ENCODE data around the gene KCNJ1.

KCNJ1 gene

GRCh38 chr11:128882451-128882850, 15.4 kb upstream of the KCNJ1 start:
- Histone ChIP-seq H3K18ac (ENCODE audit: low read length) (no peak overlapping the region), H3K4me3 (ENCODE audit: low read length) (no peak overlapping the region), H3K36me3 (ENCODE audit: control insufficient read depth, insufficient read depth, low read length) (no peaks in the 10 kb centered on the region), H3K23ac (ENCODE audit: low read length) (no peak overlapping the region), H4K8ac (ENCODE audit: low read depth, low read length) (no peak overlapping the region), H3K9ac (ENCODE audit: low read length) (no peak overlapping the region), H2BK5ac (ENCODE audit: low read length) (no peak overlapping the region), H2BK15ac (replicated peaks; ENCODE audit: low read depth) (no peak overlapping the region), H3K79me2 (ENCODE audit: control insufficient read depth, insufficient read depth, low read length) (no peaks in the 10 kb centered on the region), H3K4me1 (ENCODE audit: control insufficient read depth, low read depth, low read length) (no peaks in the 10 kb centered on the region), H4K5ac (ENCODE audit: low read length) (no peak overlapping the region), H3K56ac (ENCODE audit: low read length) (no peak overlapping the region), H3K79me1 (ENCODE audit: low read length) (no peaks in the 10 kb centered on the region), H3K27me3 (ENCODE audit: insufficient read depth, low read length, poor library complexity) (no peaks in the 10 kb centered on the region), H3K27ac (ENCODE audit: low read depth, low read length) (no peak overlapping the region), H3K4ac (ENCODE audit: low read depth, low read length) (no peak overlapping the region), H2BK120ac (ENCODE audit: low read depth, low read length) (no peak overlapping the region), H3K4me2 (ENCODE audit: low read length) (no peak overlapping the region), H2AK5ac (ENCODE audit: low read length) (no peak overlapping the region)
- DNase-seq, result no peak
- no CpG with 5 or more reads among the region's 5 CpGs for WGBS (ENCODE audit: extremely low coverage, insufficient coverage, low lambda C conversion rate)

GRCh38 chr11:128881221-128881620, 14.1 kb upstream of the KCNJ1 start:
- Histone ChIP-seq H3K4me1 (ENCODE audit: control insufficient read depth, low read depth, low read length) (no peaks in the 10 kb centered on the region), H3K4me3 (ENCODE audit: low read length) (no peak overlapping the region), H2BK15ac (replicated peaks; ENCODE audit: low read depth) (no peak overlapping the region), H3K36me3 (ENCODE audit: control insufficient read depth, insufficient read depth, low read length) (no peaks in the 10 kb centered on the region), H3K9ac (ENCODE audit: low read length) (no peak overlapping the region), H3K27ac (ENCODE audit: low read depth, low read length) (no peak overlapping the region), H3K79me2 (ENCODE audit: control insufficient read depth, insufficient read depth, low read length) (no peaks in the 10 kb centered on the region), H2BK120ac (ENCODE audit: low read depth, low read length) (no peak overlapping the region), H3K27me3 (ENCODE audit: insufficient read depth, low read length, poor library complexity) (no peaks in the 10 kb centered on the region), H3K4ac (ENCODE audit: low read depth, low read length) (no peak overlapping the region), H3K4me2 (ENCODE audit: low read length) (no peak overlapping the region), H3K56ac (ENCODE audit: low read length) (no peak overlapping the region), H3K18ac (ENCODE audit: low read length) (no peak overlapping the region), H3K79me1 (ENCODE audit: low read length) (no peaks in the 10 kb centered on the region), H3K23ac (ENCODE audit: low read length) (no peak overlapping the region), H2AK5ac (ENCODE audit: low read length) (no peak overlapping the region), H4K8ac (ENCODE audit: low read depth, low read length) (no peak overlapping the region), H2BK5ac (ENCODE audit: low read length) (no peak overlapping the region), H4K5ac (ENCODE audit: low read length) (no peak overlapping the region)
- DNase-seq, result no peak
- no CpG with 5 or more reads among the region's 8 CpGs for WGBS (ENCODE audit: extremely low coverage, insufficient coverage, low lambda C conversion rate)

DNA sequence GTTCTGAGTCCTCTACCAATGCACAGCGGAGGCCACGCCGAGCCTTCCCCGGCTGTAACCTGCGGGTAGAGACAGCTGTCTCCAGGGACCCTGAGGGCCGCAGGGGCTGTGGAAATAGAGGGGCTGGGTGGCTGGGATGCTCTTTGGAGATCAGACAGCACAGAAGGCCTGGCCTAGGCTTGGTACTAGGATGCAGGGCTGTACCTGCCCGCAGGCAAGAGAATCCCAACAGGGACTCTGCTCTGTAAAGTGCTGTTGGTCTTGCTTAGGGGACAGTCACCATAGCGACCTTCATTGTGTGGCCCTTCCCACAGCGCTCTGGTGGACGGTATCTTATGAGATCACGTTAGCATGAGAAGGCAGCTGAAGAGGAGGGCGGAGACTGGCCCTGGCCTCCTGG, 12.7 kb upstream of the KCNJ1 start:
- Histone ChIP-seq H3K79me1 (ENCODE audit: low read length) (no peaks in the 10 kb centered on the region), H3K4me3 (ENCODE audit: low read length) (no peak overlapping the region), H2BK5ac (ENCODE audit: low read length) (no peak overlapping the region), H3K4ac (ENCODE audit: low read depth, low read length) (no peak overlapping the region), H2AK5ac (ENCODE audit: low read length) (no peak overlapping the region), H4K5ac (ENCODE audit: low read length) (no peak overlapping the region), H3K79me2 (ENCODE audit: control insufficient read depth, insufficient read depth, low read length) (no peaks in the 10 kb centered on the region), H3K4me2 (ENCODE audit: low read length) (no peak overlapping the region), H3K27ac (ENCODE audit: low read depth, low read length) (no peak overlapping the region), H3K18ac (ENCODE audit: low read length) (no peak overlapping the region), H3K36me3 (ENCODE audit: control insufficient read depth, insufficient read depth, low read length) (no peaks in the 10 kb centered on the region), H3K4me1 (ENCODE audit: control insufficient read depth, low read depth, low read length) (no peaks in the 10 kb centered on the region), H3K9ac (ENCODE audit: low read length) (no peak overlapping the region), H3K27me3 (ENCODE audit: insufficient read depth, low read length, poor library complexity) (no peaks in the 10 kb centered on the region), H3K56ac (ENCODE audit: low read length) (no peak overlapping the region), H3K23ac (ENCODE audit: low read length) (no peak overlapping the region), H4K8ac (ENCODE audit: low read depth, low read length) (no peak overlapping the region), H2BK120ac (ENCODE audit: low read depth, low read length) (no peak overlapping the region), H2BK15ac (replicated peaks; ENCODE audit: low read depth) (no peak overlapping the region)
- no CpG with 5 or more reads among the region's 12 CpGs for WGBS (ENCODE audit: extremely low coverage, insufficient coverage, low lambda C conversion rate)
- DNase-seq, result peak; percentile 80

- no peak overlapping the region for H4K8ac ChIP-seq (ENCODE audit: low read depth, low read length)
- H3K9ac ChIP-seq (ENCODE audit: low read length), result no peak overlapping the region
- no peak overlapping the region for H2AK5ac ChIP-seq (ENCODE audit: low read length)
- no CpG with 5 or more reads among the region's 2 CpGs for WGBS (ENCODE audit: extremely low coverage, insufficient coverage, low lambda C conversion rate)
- H3K36me3 ChIP-seq (ENCODE audit: control insufficient read depth, insufficient read depth, low read length), result no peaks in the 10 kb centered on the region
- H3K4me1 ChIP-seq (ENCODE audit: control insufficient read depth, low read depth, low read length), result no peaks in the 10 kb centered on the region
- no peak overlapping the region for H2BK15ac ChIP-seq (replicated peaks; ENCODE audit: low read depth)
- H3K4ac ChIP-seq (ENCODE audit: low read depth, low read length), result no peak overlapping the region
- no peak overlapping the region for H2BK5ac ChIP-seq (ENCODE audit: low read length)
- H2BK120ac ChIP-seq (ENCODE audit: low read depth, low read length), result no peak overlapping the region
- H3K79me2 ChIP-seq (ENCODE audit: control insufficient read depth, insufficient read depth, low read length), result no peaks in the 10 kb centered on the region
- no peak overlapping the region for H3K4me3 ChIP-seq (ENCODE audit: low read length)
- no peak overlapping the region for H3K18ac ChIP-seq (ENCODE audit: low read length)
- no peaks in the 10 kb centered on the region for H3K79me1 ChIP-seq (ENCODE audit: low read length)
- H3K23ac ChIP-seq (ENCODE audit: low read length), result no peak overlapping the region
- H3K27me3 ChIP-seq (ENCODE audit: insufficient read depth, low read length, poor library complexity), result no peaks in the 10 kb centered on the region
- no peak overlapping the region for H3K56ac ChIP-seq (ENCODE audit: low read length)
- no peak for DNase-seq
- no peak overlapping the region for H4K5ac ChIP-seq (ENCODE audit: low read length)
- no peak overlapping the region for H3K27ac ChIP-seq (ENCODE audit: low read depth, low read length)
- H3K4me2 ChIP-seq (ENCODE audit: low read length), result no peak overlapping the region
Measured at GRCh38 chr11:128878455-128878854, 11.4 kb upstream of the KCNJ1 start.

- H3K4me2 ChIP-seq (ENCODE audit: low read length), result no peak overlapping the region
- no peaks in the 10 kb centered on the region for H3K27me3 ChIP-seq (ENCODE audit: insufficient read depth, low read length, poor library complexity)
- no peak for DNase-seq
- no peak overlapping the region for H3K9ac ChIP-seq (ENCODE audit: low read length)
- H2BK15ac ChIP-seq (replicated peaks; ENCODE audit: low read depth), result no peak overlapping the region
- no peak overlapping the region for H2BK5ac ChIP-seq (ENCODE audit: low read length)
- H3K23ac ChIP-seq (ENCODE audit: low read length), result no peak overlapping the region
- H4K5ac ChIP-seq (ENCODE audit: low read length), result no peak overlapping the region
- no peak overlapping the region for H3K4ac ChIP-seq (ENCODE audit: low read depth, low read length)
- H3K36me3 ChIP-seq (ENCODE audit: control insufficient read depth, insufficient read depth, low read length), result no peaks in the 10 kb centered on the region
- H3K56ac ChIP-seq (ENCODE audit: low read length), result no peak overlapping the region
- no peak overlapping the region for H4K8ac ChIP-seq (ENCODE audit: low read depth, low read length)
- no peak overlapping the region for H3K4me3 ChIP-seq (ENCODE audit: low read length)
- H3K18ac ChIP-seq (ENCODE audit: low read length), result no peak overlapping the region
- no CpG with 5 or more reads among the region's 5 CpGs for WGBS (ENCODE audit: extremely low coverage, insufficient coverage, low lambda C conversion rate)
- no peaks in the 10 kb centered on the region for H3K79me1 ChIP-seq (ENCODE audit: low read length)
- H3K79me2 ChIP-seq (ENCODE audit: control insufficient read depth, insufficient read depth, low read length), result no peaks in the 10 kb centered on the region
- no peak overlapping the region for H3K27ac ChIP-seq (ENCODE audit: low read depth, low read length)
- no peak overlapping the region for H2BK120ac ChIP-seq (ENCODE audit: low read depth, low read length)
- no peak overlapping the region for H2AK5ac ChIP-seq (ENCODE audit: low read length)
- H3K4me1 ChIP-seq (ENCODE audit: control insufficient read depth, low read depth, low read length), result no peaks in the 10 kb centered on the region
Measured at GRCh38 chr11:128877726-128878125, 10.6 kb upstream of the KCNJ1 start.

- Histone ChIP-seq H3K18ac (ENCODE audit: low read length) (no peak overlapping the region), H3K4ac (ENCODE audit: low read depth, low read length) (no peak overlapping the region), H3K79me2 (ENCODE audit: control insufficient read depth, insufficient read depth, low read length) (no peaks in the 10 kb centered on the region), H3K56ac (ENCODE audit: low read length) (no peak overlapping the region), H2BK15ac (replicated peaks; ENCODE audit: low read depth) (no peak overlapping the region), H3K23ac (ENCODE audit: low read length) (no peak overlapping the region), H2BK120ac (ENCODE audit: low read depth, low read length) (no peak overlapping the region), H3K9ac (ENCODE audit: low read length) (no peak overlapping the region), H3K36me3 (ENCODE audit: control insufficient read depth, insufficient read depth, low read length) (no peaks in the 10 kb centered on the region), H4K5ac (ENCODE audit: low read length) (no peak overlapping the region), H3K4me2 (ENCODE audit: low read length) (no peak overlapping the region), H2BK5ac (ENCODE audit: low read length) (no peak overlapping the region), H3K27ac (ENCODE audit: low read depth, low read length) (no peak overlapping the region), H3K27me3 (ENCODE audit: insufficient read depth, low read length, poor library complexity) (no peaks in the 10 kb centered on the region), H3K4me3 (ENCODE audit: low read length) (no peak overlapping the region), H2AK5ac (ENCODE audit: low read length) (no peak overlapping the region), H3K79me1 (ENCODE audit: low read length) (no peaks in the 10 kb centered on the region), H3K4me1 (ENCODE audit: control insufficient read depth, low read depth, low read length) (peaks cover 5% of the 10 kb centered on the region), H4K8ac (ENCODE audit: low read depth, low read length) (no peak overlapping the region)
- DNase-seq, result no peak
- WGBS (ENCODE audit: extremely low coverage, insufficient coverage, low lambda C conversion rate), result no CpG with 5 or more reads among the region's 22 CpGs
Measured at GRCh38 chr11:128876133-128876650, 9.1 kb upstream of the KCNJ1 start.

All from mesendoderm (in vitro differentiated cells).